Medulla oblongata (tissue), 1 donor: ENCODE results near the gene SIDT2.
A peak's percentile ranks its signal among the peaks of the same experiment; 100 is the strongest.

Source experiments
- DNase-seq: peaks from one replicate; pipeline ENCODE4 v3.0.0-alpha.2; 2015; ENCODE audit errors: extremely low spot score

Gene SIDT2

DNA sequence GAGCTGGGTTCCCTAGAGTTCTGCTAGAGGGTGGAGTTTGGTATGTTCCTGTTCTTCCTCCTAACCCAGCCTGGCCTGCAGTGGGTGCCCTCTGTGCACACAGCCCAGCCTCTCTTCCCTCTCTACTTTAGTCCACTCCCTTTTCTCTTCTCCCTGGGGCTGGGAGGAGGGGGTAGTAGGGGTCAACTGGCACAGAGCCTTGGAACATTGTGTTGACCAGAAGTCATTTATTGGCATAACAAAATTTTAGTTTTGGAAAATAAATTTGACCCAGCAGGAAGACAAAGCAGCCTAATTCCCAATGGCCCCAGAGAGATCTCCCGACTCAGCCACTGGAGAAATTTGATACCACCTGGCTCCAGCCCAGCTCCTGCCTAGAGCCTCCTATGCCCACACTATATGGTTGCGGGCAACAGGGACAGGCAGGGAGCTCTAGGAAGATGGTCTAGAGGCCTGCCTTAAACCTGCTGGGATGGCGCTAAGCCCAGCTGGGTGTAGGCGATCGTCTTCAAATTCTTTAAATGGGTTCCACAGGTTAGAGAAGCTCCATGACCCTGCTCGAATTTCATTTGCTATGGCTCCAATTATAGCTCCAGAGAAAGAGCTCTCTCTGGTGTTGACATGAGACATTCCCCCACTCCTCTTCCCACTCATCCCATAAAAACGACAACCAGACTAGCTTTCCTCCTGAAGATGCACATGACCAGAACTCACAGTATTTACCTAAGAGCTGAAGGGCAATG, 43.4 kb downstream of the SIDT2 start:
- no peak for DNase-seq

DNA sequence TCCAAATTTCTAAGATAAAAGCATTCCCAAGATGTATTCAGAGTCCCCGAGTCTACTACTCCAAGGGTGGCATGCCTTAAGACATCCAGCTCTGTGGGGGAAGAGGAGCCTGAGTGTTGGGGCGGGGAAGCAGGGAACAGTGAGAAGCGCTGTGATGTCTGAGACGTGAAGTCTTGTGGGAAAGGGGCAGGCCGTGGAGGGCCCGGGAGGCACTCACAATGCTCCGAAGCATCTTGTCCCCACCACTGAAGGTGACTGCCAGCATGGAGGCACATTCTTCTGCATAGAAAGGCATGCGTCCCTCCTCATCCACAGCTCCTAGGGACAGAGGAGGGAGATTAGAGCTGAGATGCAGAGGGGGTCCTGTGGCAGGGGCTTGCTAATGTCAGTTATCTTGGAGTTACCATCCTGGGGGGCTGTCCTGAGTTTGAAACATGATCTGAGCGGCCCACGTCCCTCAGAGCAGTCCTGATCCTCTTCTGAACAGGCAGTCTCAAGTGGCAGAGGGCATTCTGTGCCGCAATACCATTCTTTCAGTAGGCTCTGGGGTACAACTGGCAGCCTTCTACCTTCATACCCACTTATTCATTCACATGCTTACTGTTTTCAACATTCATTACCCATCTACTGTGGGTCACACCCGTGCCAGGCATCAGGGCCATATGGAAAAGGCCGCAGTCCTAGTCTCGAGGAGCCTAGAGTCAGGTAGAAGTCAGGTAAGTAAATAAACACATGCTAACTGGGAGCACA, 44.6 kb downstream of the SIDT2 start:
- no peak for DNase-seq

DNA sequence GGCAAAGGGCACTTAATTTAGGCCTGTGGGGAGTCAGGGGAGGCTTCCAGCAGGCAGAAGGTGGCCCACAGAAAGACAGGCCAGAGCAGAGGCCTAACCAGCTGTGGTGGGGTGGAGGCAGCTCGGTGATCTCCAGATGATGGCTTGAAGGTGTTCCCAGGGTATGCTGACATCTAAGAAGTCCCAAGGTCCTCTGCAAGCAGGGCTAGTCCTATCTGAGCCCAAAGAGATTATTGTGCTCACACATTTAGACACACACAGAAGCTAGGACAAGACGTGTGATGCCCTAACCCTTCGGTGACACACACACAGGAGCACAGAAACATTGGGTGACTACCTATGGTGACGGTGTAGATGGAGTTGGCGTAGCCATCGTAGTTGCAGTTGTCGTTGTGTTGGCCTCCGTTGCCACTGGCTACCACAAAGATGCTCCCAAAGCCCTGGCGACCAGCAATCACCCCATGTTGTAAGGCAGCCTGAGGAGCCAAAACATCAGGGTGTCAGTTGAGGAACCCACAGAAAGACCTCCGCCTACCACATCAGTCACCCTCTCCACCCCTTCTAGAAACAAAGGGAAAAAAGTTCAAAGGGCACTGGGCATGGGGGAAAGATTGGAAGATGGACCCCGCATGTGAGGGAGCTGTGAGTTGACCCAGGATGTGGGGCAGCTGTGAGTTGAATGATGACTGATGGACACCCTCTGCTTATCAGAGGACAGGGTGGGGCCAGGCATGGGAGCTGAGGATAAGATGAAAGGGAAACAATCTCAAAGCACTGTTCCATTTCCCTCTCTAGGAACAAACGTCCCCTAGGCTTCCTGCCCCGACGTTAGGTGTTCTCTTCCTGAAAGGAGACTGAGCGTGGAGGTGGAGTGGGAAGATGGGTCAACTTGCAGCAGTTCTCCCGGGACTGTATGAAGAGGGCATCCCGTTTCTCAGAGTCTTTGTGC, 45.5 kb downstream of the SIDT2 start:
- DNase-seq = no peak

DNA sequence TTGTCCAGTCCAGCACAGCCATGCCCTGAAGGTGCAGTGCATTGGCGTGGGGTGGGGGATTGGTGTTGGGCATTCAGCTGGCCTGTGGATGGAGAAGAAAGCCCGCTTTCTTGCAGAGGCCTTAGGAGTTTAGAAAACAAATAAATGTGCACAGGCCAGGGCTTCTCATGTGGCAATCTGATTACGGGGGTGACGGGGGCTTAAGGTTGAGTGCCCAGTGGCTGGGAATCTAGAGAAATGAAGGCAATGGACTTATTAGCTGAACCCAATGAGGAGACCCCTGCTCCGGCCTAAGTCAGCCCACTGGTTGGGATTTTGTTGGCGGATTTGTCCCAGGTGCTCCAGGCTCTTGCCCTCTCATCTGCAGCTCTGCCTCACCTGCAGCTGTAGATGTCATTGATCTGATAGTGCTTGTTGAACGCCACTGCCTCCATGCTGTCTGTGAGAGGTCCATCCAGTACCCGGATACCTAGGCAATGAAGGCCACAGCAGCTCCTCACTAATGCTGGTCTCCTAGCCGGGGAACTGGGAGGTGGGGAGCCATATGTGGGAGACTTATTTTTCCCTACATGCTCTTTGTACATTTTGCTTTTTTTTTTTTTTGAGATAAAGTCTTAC, 47.1 kb downstream of the SIDT2 start:
- no peak for DNase-seq

DNA sequence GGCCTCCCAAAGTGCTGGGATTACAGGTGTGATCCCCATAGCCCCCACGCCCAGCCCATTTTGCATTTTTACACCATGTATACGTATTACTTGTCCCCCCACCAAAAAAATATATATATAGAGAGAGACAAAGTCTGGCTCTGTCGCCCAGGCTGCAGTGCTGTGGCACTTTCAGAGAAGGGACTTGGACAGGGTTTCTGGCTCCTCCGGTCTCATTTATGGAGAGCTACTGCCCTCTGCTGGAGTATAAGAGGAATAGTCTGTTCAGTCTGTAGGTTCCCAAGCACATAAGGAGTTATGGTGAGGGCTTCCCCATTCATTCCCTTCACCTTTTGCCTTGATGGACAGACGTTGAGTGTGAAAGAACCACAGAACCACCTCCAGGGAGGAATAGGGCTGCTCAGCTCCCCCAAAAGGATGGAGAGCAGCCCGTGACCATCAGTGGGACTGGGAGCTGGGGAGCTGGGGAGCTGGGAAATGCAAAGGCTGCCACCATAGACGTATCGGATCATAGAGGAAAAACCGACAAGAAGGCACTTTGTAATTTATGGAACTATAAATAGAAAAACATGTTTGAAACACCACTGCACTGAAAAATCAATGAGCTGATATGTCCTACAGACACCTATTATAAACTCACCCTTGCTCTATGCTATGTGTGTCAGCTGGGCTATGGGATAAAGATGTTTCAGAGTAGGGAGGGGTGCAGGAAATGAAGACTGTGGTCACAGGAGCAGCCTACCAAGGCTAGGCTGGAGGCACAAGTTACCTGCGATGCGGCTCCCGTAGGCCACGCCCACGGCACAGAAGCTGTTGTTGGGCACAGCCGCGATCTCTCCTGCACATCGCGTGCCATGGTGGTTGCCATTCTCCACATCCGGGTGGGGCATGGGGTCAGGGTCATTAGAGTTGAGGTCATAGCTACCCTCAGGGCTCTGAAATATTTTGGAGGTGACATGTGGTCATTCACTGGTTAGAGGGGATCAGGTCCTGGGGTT, 48.1 kb downstream of the SIDT2 start:
- DNase-seq = peak; percentile 93

DNA sequence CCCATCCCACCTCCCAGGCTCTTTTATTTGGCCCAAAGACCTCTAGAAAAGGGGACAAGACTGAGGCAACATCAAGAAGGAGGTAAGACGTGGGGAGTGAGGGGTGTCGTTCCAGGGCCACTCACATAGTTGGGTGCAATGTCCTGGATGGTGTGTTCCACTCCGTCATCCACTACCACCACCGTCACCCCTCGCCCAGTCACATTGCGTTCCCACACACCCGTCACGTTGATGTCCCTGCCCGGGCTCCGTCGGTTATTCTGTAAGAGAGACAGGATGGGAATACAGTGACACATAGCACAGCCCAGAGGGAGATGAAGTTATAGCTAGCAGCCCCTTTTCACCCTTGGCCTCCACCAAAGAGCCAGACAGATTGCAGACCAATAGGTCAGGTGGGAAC, 49.5 kb downstream of the SIDT2 start:
- no peak for DNase-seq

DNA sequence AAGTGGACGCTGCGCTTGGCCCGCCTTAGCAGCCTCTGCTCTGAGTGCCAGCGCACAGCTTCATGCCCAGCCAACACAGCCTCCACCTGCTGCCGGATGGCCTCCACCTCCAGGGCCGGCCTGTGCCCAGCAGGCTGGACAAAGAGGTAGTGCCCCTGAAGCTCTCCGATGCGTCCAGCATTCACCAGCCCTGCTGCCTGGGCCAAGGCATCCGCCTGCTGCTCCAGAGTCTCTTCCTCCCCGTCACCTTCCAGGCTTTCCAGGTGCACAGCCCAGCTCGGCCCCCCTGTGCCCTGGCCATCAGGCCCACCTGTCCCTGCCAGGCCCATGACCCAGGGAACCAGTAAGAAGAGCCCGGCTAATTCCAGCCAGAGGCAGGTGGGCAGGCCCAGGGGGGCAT, 50.9 kb downstream of the SIDT2 start:
- no peak for DNase-seq

DNA sequence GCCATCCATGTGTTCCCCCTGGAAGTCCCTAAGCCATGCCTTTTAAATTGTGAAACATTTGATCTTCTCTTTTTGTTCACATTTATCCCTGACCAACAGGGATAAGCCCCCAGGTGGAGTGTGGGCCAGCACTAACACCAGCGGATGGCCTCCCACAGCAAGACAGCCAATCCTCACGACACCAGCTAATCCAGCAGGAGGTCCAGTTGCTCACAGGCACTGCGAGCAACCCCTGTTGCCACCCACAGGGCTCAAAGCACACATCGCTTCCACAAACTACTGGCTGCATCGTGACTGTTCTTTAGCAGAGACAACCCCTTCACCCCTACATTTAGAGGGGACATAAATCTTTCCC, 51.4 kb downstream of the SIDT2 start:
- no peak for DNase-seq

DNA sequence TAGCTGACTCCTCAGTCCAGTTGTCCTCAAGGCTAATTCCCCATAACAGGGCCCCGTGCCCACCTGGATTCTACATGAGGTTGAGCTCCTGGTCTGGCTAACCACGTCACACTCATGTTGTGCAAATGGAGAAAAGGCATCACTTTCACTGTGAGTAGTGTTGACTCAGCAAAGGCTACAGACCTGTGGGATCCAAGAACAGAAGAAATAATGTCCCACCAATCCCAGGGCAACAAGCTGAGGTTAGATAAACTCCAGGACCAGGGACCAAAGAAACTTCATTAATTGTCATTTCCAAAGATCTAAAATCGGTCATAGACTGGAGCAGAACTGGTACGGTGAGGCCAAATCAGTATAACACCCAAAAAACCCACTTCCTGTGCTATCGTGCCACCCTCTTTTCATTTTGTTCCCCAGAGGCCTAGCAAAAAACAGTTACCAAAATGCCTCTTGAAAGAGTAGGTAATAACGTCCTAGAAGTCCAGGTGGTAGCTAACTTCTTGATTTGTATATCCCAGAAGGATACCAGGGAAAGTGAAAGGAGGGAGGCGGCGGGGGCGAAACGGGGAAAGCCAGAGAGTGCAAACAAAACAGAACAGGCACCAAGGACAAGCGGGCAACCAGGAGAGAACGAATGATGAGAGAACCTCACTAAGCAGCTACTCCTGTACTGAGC, 51.9 kb downstream of the SIDT2 start:
- no peak for DNase-seq

DNA sequence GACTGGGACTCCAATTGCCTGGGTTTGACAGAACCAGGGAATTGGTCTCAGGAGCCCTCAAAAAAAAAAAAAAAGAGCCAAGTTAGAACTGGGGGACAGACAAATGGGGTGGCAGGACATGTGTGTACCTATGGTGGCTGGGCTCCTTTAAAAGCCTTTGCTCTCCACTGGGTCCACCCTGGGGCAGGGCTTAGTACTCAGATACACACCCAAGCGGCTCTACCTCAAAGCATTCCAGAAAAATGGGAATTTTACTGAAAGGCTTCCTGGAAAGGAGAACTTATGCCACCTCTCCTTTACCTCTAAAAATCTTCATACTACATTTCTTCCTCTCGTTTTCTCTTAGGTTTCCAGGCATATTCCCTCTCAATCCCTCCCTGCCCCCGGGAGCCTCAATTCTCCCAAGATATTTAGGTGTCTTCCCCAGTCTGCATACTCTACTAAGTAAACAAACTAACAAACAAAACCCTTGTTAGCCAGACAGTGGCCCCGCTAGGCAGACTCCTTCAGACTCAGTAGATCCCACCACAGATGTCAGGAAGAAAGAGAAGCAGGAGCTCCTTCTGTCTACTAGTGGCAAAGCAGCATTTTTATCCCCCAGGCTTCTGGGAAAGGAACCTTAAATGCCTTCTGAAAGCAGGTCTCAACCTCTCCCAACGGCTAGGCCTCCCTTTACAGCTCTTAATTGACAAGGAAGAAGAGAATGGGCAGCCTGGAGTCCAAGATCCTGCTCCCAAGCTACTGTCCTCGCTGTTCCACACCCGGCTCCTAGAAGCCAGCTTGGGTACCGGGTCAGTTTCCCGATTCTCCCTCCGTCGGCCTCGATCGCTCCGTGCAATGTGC, 52.7 kb downstream of the SIDT2 start:
- DNase-seq = no peak

DNA sequence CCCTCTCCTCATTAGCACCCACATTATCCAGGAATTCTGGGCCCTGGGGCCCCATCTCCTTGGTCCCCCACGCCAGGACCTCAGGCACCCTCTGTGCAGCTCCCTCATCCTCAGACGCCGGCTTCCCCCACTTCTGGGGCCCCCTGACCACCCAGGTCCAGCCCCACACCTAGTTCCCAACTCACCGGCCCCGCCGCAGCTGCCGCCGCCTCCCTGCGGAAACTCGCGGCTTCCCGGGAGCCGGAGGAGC, 53.2 kb downstream of the SIDT2 start, which contains the start of gene PCSK7:
TSS of gene PCSK7 (minus strand) at position 232 of the 250 bp plus-strand sequence. CDS start 2,229 bp downstream, outside the sequence.
- no peak for DNase-seq

DNA sequence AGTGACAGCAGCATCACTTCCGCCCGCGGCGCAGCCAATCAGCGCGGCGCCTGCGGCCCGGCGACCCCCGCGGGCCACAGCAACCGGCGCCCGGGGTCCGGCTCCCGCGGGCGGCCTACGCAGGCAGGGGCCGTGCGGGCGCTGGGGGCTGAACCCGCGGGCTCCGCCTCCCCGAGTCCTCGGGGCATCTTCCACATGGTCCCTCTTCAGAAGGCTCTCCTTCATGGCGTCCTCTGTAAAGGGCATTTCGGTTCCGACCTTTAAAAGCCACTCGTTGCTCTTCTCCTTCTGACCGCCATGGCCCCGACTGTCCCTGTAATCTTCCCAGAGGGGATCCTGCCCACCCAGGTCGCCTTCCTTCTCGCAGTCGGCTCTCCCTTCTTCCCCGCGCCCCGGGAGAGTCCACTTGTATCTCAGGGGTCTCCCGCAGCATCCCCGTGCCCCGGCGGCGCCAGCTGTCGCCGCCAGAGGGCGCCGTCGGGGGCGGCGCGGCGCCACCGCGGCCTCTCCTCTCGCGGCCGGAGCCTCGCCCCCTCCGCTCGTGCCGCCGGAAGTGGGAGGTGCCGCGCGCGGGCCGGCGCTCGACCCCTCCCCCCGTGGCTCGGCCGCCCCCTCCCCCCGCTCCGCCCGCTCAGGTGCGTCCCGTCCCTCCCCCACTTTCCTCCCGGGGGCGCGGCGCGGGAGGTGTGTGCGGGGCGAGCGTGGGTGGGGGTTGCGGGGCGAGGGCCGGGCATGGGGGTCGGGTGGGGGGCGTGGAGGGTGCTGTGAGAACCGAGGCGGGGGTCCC, 53.7 kb downstream of the SIDT2 start, which contains the start of gene RNF214:
TSS of gene RNF214 (plus strand) at position 580 of the 787 bp plus-strand sequence. CDS start 1,602 bp downstream, outside the sequence.
- DNase-seq = peak; percentile 80

DNA sequence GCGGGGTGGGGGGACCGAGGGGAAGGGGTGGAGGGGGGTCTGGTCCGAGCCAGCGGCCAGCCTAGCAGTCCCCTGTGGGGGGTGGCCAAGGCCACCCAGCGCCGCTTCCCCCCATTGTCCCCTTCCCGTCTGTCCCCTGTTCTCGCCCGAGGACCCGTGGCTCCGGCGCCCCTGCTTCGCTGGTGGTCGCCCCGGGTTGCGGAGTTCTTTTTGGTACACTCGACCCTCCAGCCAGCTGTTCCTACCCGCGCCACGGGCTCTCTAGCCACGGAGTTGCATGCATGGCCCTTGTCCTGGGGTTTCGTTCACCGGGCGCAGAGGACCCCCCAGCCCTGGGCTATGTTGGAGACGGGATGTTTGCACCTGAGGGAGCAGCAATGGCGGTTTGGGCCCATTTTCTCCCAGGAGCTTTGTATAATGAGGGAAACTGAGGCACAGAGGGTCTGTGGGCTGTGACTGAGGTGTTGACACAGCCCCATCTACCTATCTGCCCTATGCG, 54.4 kb downstream of the SIDT2 start:
- no peak for DNase-seq

DNA sequence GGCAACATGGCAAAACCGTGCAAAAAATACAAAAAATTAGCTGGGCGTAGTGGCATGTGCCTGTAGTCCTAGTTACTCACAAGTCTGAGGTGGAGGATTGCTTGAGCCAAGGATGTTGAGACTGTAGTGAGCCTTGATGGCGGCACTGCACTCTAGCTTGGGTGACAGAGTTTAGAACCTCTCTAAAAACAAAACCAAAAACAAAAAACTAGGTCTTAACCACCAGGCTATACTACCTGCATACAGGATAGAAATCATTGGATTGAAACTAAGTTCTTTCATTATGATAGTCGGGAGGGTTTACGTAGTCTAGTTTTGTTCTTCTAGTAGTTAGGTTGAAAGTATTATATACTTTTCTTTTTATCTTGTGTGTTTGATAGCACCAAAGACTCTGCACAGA, 59.7 kb downstream of the SIDT2 start:
- DNase-seq = no peak

DNA sequence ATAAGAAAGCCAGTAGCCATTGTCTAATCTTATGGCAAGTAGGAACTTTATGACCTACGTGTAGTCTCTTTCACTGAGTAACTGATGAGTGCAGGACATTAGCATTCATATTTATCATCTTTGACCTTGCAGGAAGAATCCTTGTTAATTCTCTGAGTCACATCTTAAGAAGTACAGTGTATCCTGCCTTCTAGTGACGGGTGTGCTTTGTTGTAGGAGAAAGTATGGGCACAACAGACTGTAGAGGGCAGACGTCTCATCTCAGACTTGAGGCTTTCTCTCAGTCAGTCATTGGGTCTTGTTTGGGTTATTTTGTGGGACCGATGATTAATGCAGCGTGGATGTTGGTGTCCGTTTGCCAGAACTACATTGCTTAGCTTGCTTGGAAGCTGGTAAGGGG, 60.8 kb downstream of the SIDT2 start:
- DNase-seq = no peak
